ENCODE measurements around the gene BPIFA3.

DNA sequence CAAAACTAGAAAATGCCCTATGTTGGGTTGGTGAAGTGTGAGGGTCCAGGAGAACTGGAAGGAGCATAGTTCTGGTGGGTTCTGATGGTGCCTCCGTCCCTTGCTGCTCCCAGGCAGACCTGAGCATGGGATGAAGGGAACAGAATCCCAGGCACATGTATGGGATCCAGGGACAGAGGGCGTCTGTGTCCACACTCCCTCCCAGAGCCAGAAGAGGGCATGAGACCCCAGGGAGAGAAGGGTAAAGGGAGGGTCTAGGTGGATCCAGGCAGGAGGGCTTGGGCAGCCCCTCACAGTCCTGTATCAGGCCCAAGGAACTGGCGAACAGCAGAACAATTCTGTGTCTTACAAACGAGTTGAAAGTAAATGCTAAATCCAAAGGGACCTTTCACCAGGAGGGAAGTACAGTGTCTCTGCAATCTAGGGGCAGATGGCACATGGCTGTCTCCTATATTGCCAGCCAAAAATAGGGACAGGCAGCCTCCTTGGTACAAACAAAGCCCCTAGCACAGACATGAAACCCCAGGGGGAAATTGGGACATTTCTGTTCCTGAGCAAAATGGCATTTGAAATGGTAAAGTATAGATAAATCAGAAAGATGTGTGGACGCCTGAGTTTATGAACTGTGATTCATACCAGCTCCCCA is 16.1 kb downstream of the BPIFA3 start:
- TF ChIP-seq, protein P1, sequence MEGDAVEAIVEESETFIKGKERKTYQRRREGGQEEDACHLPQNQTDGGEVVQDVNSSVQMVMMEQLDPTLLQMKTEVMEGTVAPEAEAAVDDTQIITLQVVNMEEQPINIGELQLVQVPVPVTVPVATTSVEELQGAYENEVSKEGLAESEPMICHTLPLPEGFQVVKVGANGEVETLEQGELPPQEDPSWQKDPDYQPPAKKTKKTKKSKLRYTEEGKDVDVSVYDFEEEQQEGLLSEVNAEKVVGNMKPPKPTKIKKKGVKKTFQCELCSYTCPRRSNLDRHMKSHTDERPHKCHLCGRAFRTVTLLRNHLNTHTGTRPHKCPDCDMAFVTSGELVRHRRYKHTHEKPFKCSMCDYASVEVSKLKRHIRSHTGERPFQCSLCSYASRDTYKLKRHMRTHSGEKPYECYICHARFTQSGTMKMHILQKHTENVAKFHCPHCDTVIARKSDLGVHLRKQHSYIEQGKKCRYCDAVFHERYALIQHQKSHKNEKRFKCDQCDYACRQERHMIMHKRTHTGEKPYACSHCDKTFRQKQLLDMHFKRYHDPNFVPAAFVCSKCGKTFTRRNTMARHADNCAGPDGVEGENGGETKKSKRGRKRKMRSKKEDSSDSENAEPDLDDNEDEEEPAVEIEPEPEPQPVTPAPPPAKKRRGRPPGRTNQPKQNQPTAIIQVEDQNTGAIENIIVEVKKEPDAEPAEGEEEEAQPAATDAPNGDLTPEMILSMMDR (IDR thresholded peaks at IDR 0.05; ENCODE audit: borderline replicate concordance, extremely low read depth, low read length, poor library complexity, severe bottlenecking) = peak; percentile 26
- no peak for TF ChIP-seq EZH2 (IDR thresholded peaks at IDR 0.05; ENCODE audit: borderline replicate concordance, low read depth, low read length, severe bottlenecking)
